Vagina (tissue), 2 donors: ENCODE measurements around the gene ZNF500.

ENCODE experiments used
- CTCF ChIP-seq, 3 experiments: fragments of 450-650 bp in 2 of 3; fragments of 200-600 bp in 1 of 3; sonication (generic) in 1 of 3; IDR thresholded peaks; one replicate each; pipeline ENCODE4 v1.5.1; 2017 to 2019; ENCODE audit warnings: antibody characterized with exemption in 3 of 3, mild to moderate bottlenecking in 2 of 3, moderate library complexity in 2 of 3
- POLR2A ChIP-seq, 2 donors: fragments of 450-650 bp; IDR thresholded peaks; one replicate each; pipeline ENCODE4 v1.6.1; 2017; ENCODE audit warnings: antibody characterized with exemption in 2 of 2, mild to moderate bottlenecking in 2 of 2, moderate library complexity in 2 of 2
- POLR2AphosphoS5 ChIP-seq, 2 donors: sonication (generic); formaldehyde crosslinking; IDR thresholded peaks; one replicate each; pipeline ENCODE4 v1.9.0; 2017; ENCODE audit warnings: antibody characterized with exemption in 2 of 2, mild to moderate bottlenecking in 2 of 2, low read depth in 1 of 2; ENCODE audit not compliant: insufficient read depth in 1 of 2

GRCh38 chr16:4718466-4718865 is 48.5 kb downstream of the ZNF500 start:
- TF ChIP-seq CTCF (IDR thresholded peaks at IDR 0.05) = no peak
- TF ChIP-seq POLR2AphosphoS5 (IDR thresholded peaks at IDR 0.05; ENCODE audit: insufficient read depth in 1 of 2, low read depth in 1 of 2) = no peak
- TF ChIP-seq POLR2A (IDR thresholded peaks at IDR 0.05) = no peak
